Dedifferentiated amniotic fluid mesenchymal stem cell (primary cell): ENCODE data around the gene CD40LG.

ENCODE experiments used
- DNase-seq: peaks from one replicate; pipeline ENCODE4 v3.0.0-alpha.2; 2016; ENCODE audit errors: extremely low spot score

The CD40LG gene

GRCh38 chrX:136647677-136648360 is at the start of gene CD40LG:
Gene CD40LG (plus strand): TSS chrX:136648158. CDS start chrX:136648249, 91 bp downstream.
- no peak for DNase-seq

GRCh38 chrX:136598631-136599030 is 49.3 kb upstream of the CD40LG start:
- no peak for DNase-seq

- DNase-seq, result no peak
Observed at GRCh38 chrX:136600059-136600458, 47.9 kb upstream of the CD40LG start.

GRCh38 chrX:136607236-136607635 is 40.7 kb upstream of the CD40LG start:
- no peak for DNase-seq

GRCh38 chrX:136608295-136608933 is 39.5 kb upstream of the CD40LG start:
- no peak for DNase-seq

- no peak for DNase-seq
Observed at GRCh38 chrX:136616987-136617685, 30.8 kb upstream of the CD40LG start.

GRCh38 chrX:136619899-136620505 is 28.0 kb upstream of the CD40LG start:
- DNase-seq, result no peak

- DNase-seq, result no peak
Observed at GRCh38 chrX:136620780-136621179, 27.2 kb upstream of the CD40LG start.

- no peak for DNase-seq
Observed at GRCh38 chrX:136622568-136622967, 25.4 kb upstream of the CD40LG start.

- no peak for DNase-seq
Observed at GRCh38 chrX:136623396-136623795, 24.6 kb upstream of the CD40LG start.

GRCh38 chrX:136625246-136625645 is 22.7 kb upstream of the CD40LG start:
- no peak for DNase-seq

- no peak for DNase-seq
Observed at GRCh38 chrX:136626237-136626636, 21.7 kb upstream of the CD40LG start.

GRCh38 chrX:136626891-136627290 is 21.1 kb upstream of the CD40LG start:
- DNase-seq, result no peak

GRCh38 chrX:136627409-136627808 is 20.5 kb upstream of the CD40LG start:
- no peak for DNase-seq

- no peak for DNase-seq
Observed at GRCh38 chrX:136629084-136629750, 18.7 kb upstream of the CD40LG start.

GRCh38 chrX:136630881-136631280 is 17.1 kb upstream of the CD40LG start:
- DNase-seq, result no peak

GRCh38 chrX:136635235-136635634 is 12.7 kb upstream of the CD40LG start:
- DNase-seq, result no peak

GRCh38 chrX:136636121-136636520 is 11.8 kb upstream of the CD40LG start:
- no peak for DNase-seq

GRCh38 chrX:136639506-136640176 is 8.3 kb upstream of the CD40LG start:
- no peak for DNase-seq

- no peak for DNase-seq
Observed at GRCh38 chrX:136643243-136643642, 4.7 kb upstream of the CD40LG start.

- no peak for DNase-seq
Observed at GRCh38 chrX:136646602-136647239, 1.2 kb upstream of the CD40LG start.
